Measurements from ENCODE around the gene TLK1. TPM values are rescaled to one million over a fixed set of nuclear protein-coding genes. Genes with fewer than 3 reads are reported as not detected.

TLK1 gene
- total and polyA plus RNA-seq, 9 of the 15 experiments (the other 6 are each of a cell fraction or from before 2014, with no cell fraction given), result 20.2 to 101 (median 40.5) TPM

DNA sequence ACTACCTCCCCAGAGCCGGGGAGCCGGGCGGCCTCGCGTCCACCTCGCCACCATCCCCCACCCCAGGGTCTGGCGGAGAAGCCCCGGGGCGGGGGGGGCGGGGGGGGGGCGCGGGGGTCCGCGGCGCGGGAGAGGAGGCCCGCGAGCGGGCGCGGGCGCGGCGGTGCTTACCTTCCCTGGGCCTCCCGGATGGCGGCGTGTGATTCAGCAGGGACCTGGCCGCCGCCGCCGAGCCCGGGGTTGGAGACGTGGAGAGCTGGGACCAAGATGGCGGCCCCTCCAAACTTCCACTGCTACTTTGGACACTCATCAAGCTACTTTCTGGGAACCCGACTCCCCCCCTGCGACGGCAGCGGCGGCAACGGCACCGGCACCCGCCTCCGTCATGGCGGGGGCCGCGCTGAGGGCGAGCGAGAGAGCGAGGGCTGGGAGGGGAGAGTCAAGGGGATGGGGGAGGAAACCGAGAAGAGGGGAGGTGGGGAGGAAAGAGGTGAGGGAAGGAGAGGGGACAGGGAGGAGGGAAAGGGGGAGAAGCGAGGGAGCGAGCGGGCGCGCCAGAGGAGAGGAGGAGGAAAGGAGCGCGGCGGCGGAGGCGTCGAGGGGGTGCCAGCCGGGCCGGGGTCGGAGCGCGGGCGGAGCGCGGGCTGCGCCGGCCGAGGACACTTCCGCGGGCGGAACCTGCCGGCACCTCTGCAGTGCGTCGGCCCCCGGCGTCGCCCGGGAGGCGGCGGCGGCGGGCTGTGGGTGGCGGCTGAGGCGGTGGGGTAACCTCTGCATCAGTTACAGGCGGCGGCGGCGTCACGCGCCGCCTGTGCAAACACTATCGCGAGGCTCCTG lies at the start of gene TLK1 (continued):
- TF ChIP-seq, protein P1, sequence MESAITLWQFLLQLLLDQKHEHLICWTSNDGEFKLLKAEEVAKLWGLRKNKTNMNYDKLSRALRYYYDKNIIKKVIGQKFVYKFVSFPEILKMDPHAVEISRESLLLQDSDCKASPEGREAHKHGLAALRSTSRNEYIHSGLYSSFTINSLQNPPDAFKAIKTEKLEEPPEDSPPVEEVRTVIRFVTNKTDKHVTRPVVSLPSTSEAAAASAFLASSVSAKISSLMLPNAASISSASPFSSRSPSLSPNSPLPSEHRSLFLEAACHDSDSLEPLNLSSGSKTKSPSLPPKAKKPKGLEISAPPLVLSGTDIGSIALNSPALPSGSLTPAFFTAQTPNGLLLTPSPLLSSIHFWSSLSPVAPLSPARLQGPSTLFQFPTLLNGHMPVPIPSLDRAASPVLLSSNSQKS (CRISPR knock-in tag; IDR thresholded peaks at IDR 0.05), result no peak
- TF ChIP-seq HEY1 (CRISPR knock-in tag; IDR thresholded peaks at IDR 0.05; ENCODE audit: borderline replicate concordance) (no peak), JUND (IDR thresholded peaks at IDR 0.05; ENCODE audit: borderline replicate concordance, low read depth, low read length) (peak; percentile 34; the same call in 1 of the 2 replicates), JUND (tag; IDR thresholded peaks at IDR 0.05; ENCODE audit: borderline replicate concordance, low read depth, low read length) (no peak; the same call in 2 of the 3 replicates), NFE2 (IDR thresholded peaks at IDR 0.05; ENCODE audit: low read depth) (no peak), NR3C1 (CRISPR knock-in tag; IDR thresholded peaks at IDR 0.05) (no peak), EHMT2 (IDR thresholded peaks at IDR 0.05) (no peak), EWSR1 (IDR thresholded peaks at IDR 0.05; ENCODE audit: borderline replicate concordance, low read depth, partially characterized antibody) (no peak), DMBX1 (CRISPR knock-in tag; IDR thresholded peaks at IDR 0.05; ENCODE audit: borderline replicate concordance) (no peak), TAF9B (IDR thresholded peaks at IDR 0.05; ENCODE audit: partially characterized antibody) (peak; percentile 73), CBX5 (IDR thresholded peaks at IDR 0.05; ENCODE audit: borderline replicate concordance, low read depth) (0 out of 2 replicates have a peak, but pooled peaks have one; percentile 34), NCOR1 (IDR thresholded peaks at IDR 0.05) (peak; percentile 34; the same call in 1 of the 2 replicates), ZSCAN32 (CRISPR knock-in tag; IDR thresholded peaks at IDR 0.05) (no peak), CREB1 (IDR thresholded peaks at IDR 0.05) (peak; percentile 33; the same call in 1 of the 2 replicates), CREB1 (CRISPR knock-in tag; IDR thresholded peaks at IDR 0.05) (no peak; the same call in 1 of the 2 replicates), IFI16 (CRISPR knock-in tag; IDR thresholded peaks at IDR 0.05) (no peak), NELFE (IDR thresholded peaks at IDR 0.05; ENCODE audit: insufficient read depth, insufficient read length) (no peak), NFIX (CRISPR knock-in tag; IDR thresholded peaks at IDR 0.05; ENCODE audit: low read depth) (no peak), TCF7 (IDR thresholded peaks at IDR 0.05; ENCODE audit: borderline replicate concordance) (no peak), ZNF347 (CRISPR knock-in tag; IDR thresholded peaks at IDR 0.05; ENCODE audit: low read depth) (no peak), ZNF57 (CRISPR knock-in tag; IDR thresholded peaks at IDR 0.05) (no peak), NFRKB (IDR thresholded peaks at IDR 0.05; ENCODE audit: low read depth) (peak; percentile 96), NCOA1 (IDR thresholded peaks at IDR 0.05; ENCODE audit: low read depth) (no peak), FOXA1 (IDR thresholded peaks at IDR 0.05; ENCODE audit: borderline replicate concordance) (no peak), TAF7 (tag; IDR thresholded peaks at IDR 0.05) (peak; percentile 93), TEAD1 (CRISPR knock-in tag; IDR thresholded peaks at IDR 0.05) (peak in 1 of 2 experiments; percentile 49; a peak in 1 of 4 replicates)
- TF ChIP-seq, protein P2, sequence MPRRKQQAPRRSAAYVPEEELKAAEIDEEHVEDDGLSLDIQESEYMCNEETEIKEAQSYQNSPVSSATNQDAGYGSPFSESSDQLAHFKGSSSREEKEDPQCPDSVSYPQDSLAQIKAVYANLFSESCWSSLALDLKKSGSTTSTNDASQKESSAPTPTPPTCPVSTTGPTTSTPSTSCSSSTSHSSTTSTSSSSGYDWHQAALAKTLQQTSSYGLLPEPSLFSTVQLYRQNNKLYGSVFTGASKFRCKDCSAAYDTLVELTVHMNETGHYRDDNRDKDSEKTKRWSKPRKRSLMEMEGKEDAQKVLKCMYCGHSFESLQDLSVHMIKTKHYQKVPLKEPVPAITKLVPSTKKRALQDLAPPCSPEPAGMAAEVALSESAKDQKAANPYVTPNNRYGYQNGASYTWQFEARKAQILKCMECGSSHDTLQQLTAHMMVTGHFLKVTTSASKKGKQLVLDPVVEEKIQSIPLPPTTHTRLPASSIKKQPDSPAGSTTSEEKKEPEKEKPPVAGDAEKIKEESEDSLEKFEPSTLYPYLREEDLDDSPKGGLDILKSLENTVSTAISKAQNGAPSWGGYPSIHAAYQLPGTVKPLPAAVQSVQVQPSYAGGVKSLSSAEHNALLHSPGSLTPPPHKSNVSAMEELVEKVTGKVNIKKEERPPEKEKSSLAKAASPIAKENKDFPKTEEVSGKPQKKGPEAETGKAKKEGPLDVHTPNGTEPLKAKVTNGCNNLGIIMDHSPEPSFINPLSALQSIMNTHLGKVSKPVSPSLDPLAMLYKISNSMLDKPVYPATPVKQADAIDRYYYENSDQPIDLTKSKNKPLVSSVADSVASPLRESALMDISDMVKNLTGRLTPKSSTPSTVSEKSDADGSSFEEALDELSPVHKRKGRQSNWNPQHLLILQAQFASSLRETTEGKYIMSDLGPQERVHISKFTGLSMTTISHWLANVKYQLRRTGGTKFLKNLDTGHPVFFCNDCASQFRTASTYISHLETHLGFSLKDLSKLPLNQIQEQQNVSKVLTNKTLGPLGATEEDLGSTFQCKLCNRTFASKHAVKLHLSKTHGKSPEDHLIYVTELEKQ (CRISPR knock-in tag; IDR thresholded peaks at IDR 0.05), result no peak

Measured in K562 (cell line).